GM12872 (cell line): Measurements from ENCODE around the gene ASCL4.

ENCODE experiments used
- CTCF ChIP-seq: IDR thresholded peaks from 3 replicates; pipeline ENCODE4 v1.5.1; 2011; ENCODE audit warnings: low read depth, mild to moderate bottlenecking, low read length, moderate library complexity; ENCODE audit not compliant: insufficient read depth

Gene ASCL4

GRCh38 chr12:107822356-107822755 is 47.9 kb downstream of the ASCL4 start:
- no peak for TF ChIP-seq CTCF
